ENCODE data around the gene GABBR2.
"Not testable (repeated sequence)": the region's sequence is repeated elsewhere in the genome, so short reads cannot be mapped to it uniquely, and the experiment has no call there.

Gene GABBR2

GRCh38 chr9:98508217-98508919 is 200.4 kb downstream of the GABBR2 start:
- H2AK5ac ChIP-seq (ENCODE audit: low read length); H3K79me2 ChIP-seq (ENCODE audit: control insufficient read depth, insufficient read depth, low read length, poor library complexity); H2BK12ac ChIP-seq (ENCODE audit: low read length); H3K4ac ChIP-seq (ENCODE audit: low read depth, low read length); DNase-seq; H3K18ac ChIP-seq (ENCODE audit: low read length); H2BK5ac ChIP-seq (ENCODE audit: low read depth, low read length, poor library complexity); H2BK120ac ChIP-seq (ENCODE audit: insufficient read depth, low read length, poor library complexity); H3K9ac ChIP-seq (ENCODE audit: low read length); H3K79me1 ChIP-seq (ENCODE audit: low read length); H3K4me2 ChIP-seq (ENCODE audit: low read length); H3K14ac ChIP-seq (ENCODE audit: low read length); H3K23ac ChIP-seq (ENCODE audit: low read length); H3K4me1 ChIP-seq (ENCODE audit: control insufficient read depth in 1 of 2, insufficient read depth in 2 of 2, low read length in 2 of 2); H3K9me3 ChIP-seq (ENCODE audit: insufficient read depth, low read depth, low read length); H3K27ac ChIP-seq (ENCODE audit: low read depth, low read length); H4K8ac ChIP-seq (ENCODE audit: low read depth, low read length); H3K4me3 ChIP-seq (ENCODE audit: low read depth, low read length); H4K12ac ChIP-seq (ENCODE audit: low read depth, low read length); H3K27me3 ChIP-seq (ENCODE audit: insufficient read depth, low read length); H3K36me3 ChIP-seq (ENCODE audit: control insufficient read depth in 1 of 2, insufficient read depth in 2 of 2, low read length in 2 of 2); H2AFZ ChIP-seq (ENCODE audit: insufficient read depth, low read length, poor library complexity); H4K91ac ChIP-seq (ENCODE audit: low read depth, low read length): not testable (repeated sequence)
- WGBS (ENCODE audit: extremely low coverage, insufficient coverage, insufficient read length), result no CpG with 5 or more reads among the region's 25 CpGs

- Histone ChIP-seq H2AFZ (ENCODE audit: insufficient read depth, low read length, poor library complexity) (no peak overlapping the region), H2AK5ac (ENCODE audit: low read length) (no peak overlapping the region), H3K23ac (ENCODE audit: low read length) (no peak overlapping the region), H3K4me1 (ENCODE audit: control insufficient read depth in 1 of 2, insufficient read depth in 2 of 2, low read length in 2 of 2) (peaks cover 3 to 8% of the 10 kb centered on the region in 2 experiments), H2BK5ac (ENCODE audit: low read depth, low read length, poor library complexity) (no peak overlapping the region), H3K36me3 (ENCODE audit: control insufficient read depth in 1 of 2, insufficient read depth in 2 of 2, low read length in 2 of 2) (no peaks in the 10 kb centered on the region), H3K14ac (ENCODE audit: low read length) (no peak overlapping the region), H3K4me3 (ENCODE audit: low read depth, low read length) (no peak overlapping the region), H3K79me2 (ENCODE audit: control insufficient read depth, insufficient read depth, low read length, poor library complexity) (no peaks in the 10 kb centered on the region), H3K18ac (ENCODE audit: low read length) (no peak overlapping the region), H3K79me1 (ENCODE audit: low read length) (no peaks in the 10 kb centered on the region), H4K12ac (ENCODE audit: low read depth, low read length) (no peak overlapping the region), H3K27me3 (ENCODE audit: insufficient read depth, low read length) (no peaks in the 10 kb centered on the region), H4K8ac (ENCODE audit: low read depth, low read length) (no peak overlapping the region), H3K27ac (ENCODE audit: low read depth, low read length) (no peak overlapping the region), H3K4ac (ENCODE audit: low read depth, low read length) (no peak overlapping the region), H3K4me2 (ENCODE audit: low read length) (no peak overlapping the region), H3K9me3 (ENCODE audit: insufficient read depth, low read depth, low read length) (no peaks in the 10 kb centered on the region), H4K91ac (ENCODE audit: low read depth, low read length) (no peak overlapping the region), H2BK12ac (ENCODE audit: low read length) (no peak overlapping the region), H3K9ac (ENCODE audit: low read length) (no peak overlapping the region), H2BK120ac (ENCODE audit: insufficient read depth, low read length, poor library complexity) (no peak overlapping the region)
- no peak for DNase-seq
- WGBS (ENCODE audit: extremely low coverage, insufficient coverage, insufficient read length), result no CpG with 5 or more reads among the region's 6 CpGs
Observed at GRCh38 chr9:98506422-98507054, 202.2 kb downstream of the GABBR2 start.

- no peak overlapping the region for H4K91ac ChIP-seq (ENCODE audit: low read depth, low read length)
- H3K9ac ChIP-seq (ENCODE audit: low read length), result no peak overlapping the region
- no peak overlapping the region for H2BK12ac ChIP-seq (ENCODE audit: low read length)
- peaks cover 2% of the 10 kb centered on the region for H3K9me3 ChIP-seq (ENCODE audit: insufficient read depth, low read depth, low read length)
- WGBS (ENCODE audit: extremely low coverage, insufficient coverage, insufficient read length), result no CpG with 5 or more reads among the region's 9 CpGs
- H2BK5ac ChIP-seq (ENCODE audit: low read depth, low read length, poor library complexity), result no peak overlapping the region
- no peak overlapping the region for H2AFZ ChIP-seq (ENCODE audit: insufficient read depth, low read length, poor library complexity)
- DNase-seq, result no peak
- no peak overlapping the region for H3K23ac ChIP-seq (ENCODE audit: low read length)
- H3K79me2 ChIP-seq (ENCODE audit: control insufficient read depth, insufficient read depth, low read length, poor library complexity), result no peaks in the 10 kb centered on the region
- no peak overlapping the region for H3K4me3 ChIP-seq (ENCODE audit: low read depth, low read length)
- H3K18ac ChIP-seq (ENCODE audit: low read length), result no peak overlapping the region
- H3K79me1 ChIP-seq (ENCODE audit: low read length), result no peaks in the 10 kb centered on the region
- no peak overlapping the region for H2AK5ac ChIP-seq (ENCODE audit: low read length)
- peaks cover 3 to 8% of the 10 kb centered on the region in 2 experiments for H3K4me1 ChIP-seq (ENCODE audit: control insufficient read depth in 1 of 2, insufficient read depth in 2 of 2, low read length in 2 of 2)
- no peak overlapping the region for H4K8ac ChIP-seq (ENCODE audit: low read depth, low read length)
- H3K27me3 ChIP-seq (ENCODE audit: insufficient read depth, low read length), result no peaks in the 10 kb centered on the region
- H3K4ac ChIP-seq (ENCODE audit: low read depth, low read length), result no peak overlapping the region
- no peaks in the 10 kb centered on the region for H3K36me3 ChIP-seq (ENCODE audit: control insufficient read depth in 1 of 2, insufficient read depth in 2 of 2, low read length in 2 of 2)
- H4K12ac ChIP-seq (ENCODE audit: low read depth, low read length), result no peak overlapping the region
- no peak overlapping the region for H3K4me2 ChIP-seq (ENCODE audit: low read length)
- no peak overlapping the region for H3K14ac ChIP-seq (ENCODE audit: low read length)
- no peak overlapping the region for H3K27ac ChIP-seq (ENCODE audit: low read depth, low read length)
- no peak overlapping the region for H2BK120ac ChIP-seq (ENCODE audit: insufficient read depth, low read length, poor library complexity)
Observed at GRCh38 chr9:98504298-98505282, 204.1 kb downstream of the GABBR2 start.

DNA sequence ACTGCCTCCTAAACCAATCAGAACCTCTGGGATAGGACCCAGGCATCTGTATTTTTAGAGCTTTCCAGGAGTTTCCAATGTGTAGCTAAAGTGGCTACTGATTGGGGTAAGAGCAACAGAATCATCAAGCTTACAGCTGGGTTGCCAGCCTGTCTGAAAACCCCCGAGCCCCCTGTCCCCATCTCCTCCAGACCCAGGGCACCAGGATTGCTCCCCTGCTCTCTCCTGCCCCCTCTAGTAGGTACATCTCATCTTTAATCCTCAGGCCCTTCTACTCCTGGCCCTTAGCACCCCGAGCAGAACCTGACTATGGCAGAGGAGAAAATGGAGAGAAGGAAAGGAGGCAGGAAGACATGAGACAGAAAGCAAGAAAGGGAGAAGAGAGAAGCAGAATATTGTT is 204.9 kb downstream of the GABBR2 start:
- Histone ChIP-seq H2AK5ac (ENCODE audit: low read length) (no peak overlapping the region), H3K36me3 (ENCODE audit: control insufficient read depth in 1 of 2, insufficient read depth in 2 of 2, low read length in 2 of 2) (no peaks in the 10 kb centered on the region), H2BK120ac (ENCODE audit: insufficient read depth, low read length, poor library complexity) (no peak overlapping the region), H3K14ac (ENCODE audit: low read length) (no peak overlapping the region), H3K4me1 (ENCODE audit: control insufficient read depth in 1 of 2, insufficient read depth in 2 of 2, low read length in 2 of 2) (peaks cover 3 to 8% of the 10 kb centered on the region in 2 experiments), H3K27ac (ENCODE audit: low read depth, low read length) (no peak overlapping the region), H3K4me2 (ENCODE audit: low read length) (no peak overlapping the region), H3K4me3 (ENCODE audit: low read depth, low read length) (no peak overlapping the region), H3K4ac (ENCODE audit: low read depth, low read length) (no peak overlapping the region), H2BK12ac (ENCODE audit: low read length) (no peak overlapping the region), H4K91ac (ENCODE audit: low read depth, low read length) (no peak overlapping the region), H3K9ac (ENCODE audit: low read length) (no peak overlapping the region), H3K9me3 (ENCODE audit: insufficient read depth, low read depth, low read length) (peaks cover 2% of the 10 kb centered on the region), H4K12ac (ENCODE audit: low read depth, low read length) (no peak overlapping the region), H2AFZ (ENCODE audit: insufficient read depth, low read length, poor library complexity) (no peak overlapping the region), H3K79me2 (ENCODE audit: control insufficient read depth, insufficient read depth, low read length, poor library complexity) (no peaks in the 10 kb centered on the region), H3K27me3 (ENCODE audit: insufficient read depth, low read length) (no peaks in the 10 kb centered on the region), H2BK5ac (ENCODE audit: low read depth, low read length, poor library complexity) (no peak overlapping the region), H3K79me1 (ENCODE audit: low read length) (no peaks in the 10 kb centered on the region), H4K8ac (ENCODE audit: low read depth, low read length) (no peak overlapping the region), H3K18ac (ENCODE audit: low read length) (no peak overlapping the region), H3K23ac (ENCODE audit: low read length) (no peak overlapping the region)
- no peak for DNase-seq
- WGBS (ENCODE audit: extremely low coverage, insufficient coverage, insufficient read length), result no CpG with 5 or more reads among the region's 2 CpGs

All from trophoblast cell (in vitro differentiated cells and primary cell).